Measurements from ENCODE around the gene MAP3K3.

The MAP3K3 gene

GRCh38 chr17:63578769-63579111, 43.5 kb upstream of the MAP3K3 start:
- H3K27ac ChIP-seq (ENCODE audit: extremely low read depth, low read depth, low read length): no peak overlapping the region
- H3K9me3 ChIP-seq (ENCODE audit: control insufficient read depth, insufficient read depth, low read depth, low read length): no peaks in the 10 kb centered on the region
- H3K4me1 ChIP-seq (ENCODE audit: control insufficient read depth, insufficient read depth, low read length): no peaks in the 10 kb centered on the region
- H3K36me3 ChIP-seq (ENCODE audit: control insufficient read depth in 2 of 2, insufficient read depth in 1 of 2, low read length in 2 of 2): peaks cover 27 to 62% of the 10 kb centered on the region in 2 experiments
- ChIA-PET POLR2A (no interaction called here), CTCF (interaction anchor here (1.0 to 1.5 kb wide), 2 partner anchors 27 to 134 kb away, joined by 3 to 4 read pairs; no protein-coding TSS in a partner anchor)
- TF ChIP-seq ZNF2 (tag by site-specific recombination; IDR thresholded peaks at IDR 0.05): no peak
- no peak for TF ChIP-seq GLI4 (tag by site-specific recombination; IDR thresholded peaks at IDR 0.05)
- TF ChIP-seq ZNF701 (tag by site-specific recombination; IDR thresholded peaks at IDR 0.05): no peak
- no peak overlapping the region for H3K4me3 ChIP-seq (ENCODE audit: low read depth, low read length)

- TF ChIP-seq ZNF221 (tag by site-specific recombination; IDR thresholded peaks at IDR 0.05; ENCODE audit: borderline replicate concordance) (no peak), ZNF133 (tag by site-specific recombination; IDR thresholded peaks at IDR 0.05) (no peak), ZNF10 (tag by site-specific recombination; IDR thresholded peaks at IDR 0.05) (no peak), GLIS2 (tag by site-specific recombination; IDR thresholded peaks at IDR 0.05) (no peak), ZNF391 (tag by site-specific recombination; IDR thresholded peaks at IDR 0.05; ENCODE audit: borderline replicate concordance, low read depth) (no peak), ZNF600 (tag by site-specific recombination; IDR thresholded peaks at IDR 0.05) (no peak), PRDM10 (tag by site-specific recombination; IDR thresholded peaks at IDR 0.05) (no peak), MZF1 (tag by site-specific recombination; IDR thresholded peaks at IDR 0.05; ENCODE audit: borderline replicate concordance) (no peak), SALL2 (tag by site-specific recombination; IDR thresholded peaks at IDR 0.05; ENCODE audit: borderline replicate concordance) (no peak)
- Histone ChIP-seq H3K4me3 (ENCODE audit: low read depth, low read length) (no peak overlapping the region), H3K9me3 (ENCODE audit: control insufficient read depth, insufficient read depth, low read depth, low read length) (no peaks in the 10 kb centered on the region), H3K4me1 (ENCODE audit: control insufficient read depth, insufficient read depth, low read length) (no peaks in the 10 kb centered on the region), H3K36me3 (ENCODE audit: control insufficient read depth in 2 of 2, insufficient read depth in 1 of 2, low read length in 2 of 2) (peaks cover 27 to 71% of the 10 kb centered on the region in 2 experiments), H3K27ac (ENCODE audit: extremely low read depth, low read depth, low read length) (no peak overlapping the region)
- ChIA-PET POLR2A (no interaction called here), CTCF (interaction anchor here (0.9 to 1.5 kb wide), 3 partner anchors 33 to 135 kb away, joined by 3 to 4 read pairs (median 4); no protein-coding TSS in a partner anchor)
Observed at GRCh38 chr17:63579633-63580032, 42.6 kb upstream of the MAP3K3 start.

GRCh38 chr17:63587770-63588169, 34.4 kb upstream of the MAP3K3 start:
- ChIA-PET CTCF (interaction anchor here (0.7 to 1.3 kb wide), 3 partner anchors 30 to 251 kb away, joined by 3 to 5 read pairs (median 4); no protein-coding TSS in a partner anchor), POLR2A (no interaction called here)
- TF ChIP-seq ZNF747 (tag by site-specific recombination; IDR thresholded peaks at IDR 0.05): no peak
- peaks cover 68 to 91% of the 10 kb centered on the region in 2 experiments for H3K36me3 ChIP-seq (ENCODE audit: control insufficient read depth in 2 of 2, insufficient read depth in 1 of 2, low read length in 2 of 2)
- H3K4me3 ChIP-seq (ENCODE audit: low read depth, low read length): no peak overlapping the region
- H3K27ac ChIP-seq (ENCODE audit: extremely low read depth, low read depth, low read length): no peak overlapping the region
- H3K9me3 ChIP-seq (ENCODE audit: control insufficient read depth, insufficient read depth, low read depth, low read length): no peaks in the 10 kb centered on the region
- no peaks in the 10 kb centered on the region for H3K4me1 ChIP-seq (ENCODE audit: control insufficient read depth, insufficient read depth, low read length)

GRCh38 chr17:63588797-63589196, 33.4 kb upstream of the MAP3K3 start:
- no peaks in the 10 kb centered on the region for H3K9me3 ChIP-seq (ENCODE audit: control insufficient read depth, insufficient read depth, low read depth, low read length)
- no peak overlapping the region for H3K27ac ChIP-seq (ENCODE audit: extremely low read depth, low read depth, low read length)
- H3K4me1 ChIP-seq (ENCODE audit: control insufficient read depth, insufficient read depth, low read length): no peaks in the 10 kb centered on the region
- ChIA-PET POLR2A (no interaction called here), CTCF (interaction anchor here (1.1 kb wide), 1 partner anchor 153 kb away, joined by 3 read pairs; no protein-coding TSS in a partner anchor)
- H3K4me3 ChIP-seq (ENCODE audit: low read depth, low read length): no peak overlapping the region
- H3K36me3 ChIP-seq (ENCODE audit: control insufficient read depth in 2 of 2, insufficient read depth in 1 of 2, low read length in 2 of 2): peaks cover 62 to 91% of the 10 kb centered on the region in 2 experiments
- no peak for TF ChIP-seq IKZF3 (tag by site-specific recombination; IDR thresholded peaks at IDR 0.05)
- TF ChIP-seq EGR2 (tag by site-specific recombination; IDR thresholded peaks at IDR 0.05; ENCODE audit: low read depth): no peak
- TF ChIP-seq RBAK (tag by site-specific recombination; IDR thresholded peaks at IDR 0.05): no peak
- TF ChIP-seq KLF8 (tag by site-specific recombination; IDR thresholded peaks at IDR 0.05): no peak
- no peak for TF ChIP-seq ZNF449 (tag by site-specific recombination; IDR thresholded peaks at IDR 0.05)

Measured in HEK293 (cell line).